ENCODE measurements around the gene COL18A1. TPM values are rescaled to one million over a fixed set of nuclear protein-coding genes. Genes with fewer than 3 reads are reported as not detected.

The COL18A1 gene
- total and polyA plus RNA-seq, 2 donors from 2014 or later, result 150 to 316 TPM

DNA sequence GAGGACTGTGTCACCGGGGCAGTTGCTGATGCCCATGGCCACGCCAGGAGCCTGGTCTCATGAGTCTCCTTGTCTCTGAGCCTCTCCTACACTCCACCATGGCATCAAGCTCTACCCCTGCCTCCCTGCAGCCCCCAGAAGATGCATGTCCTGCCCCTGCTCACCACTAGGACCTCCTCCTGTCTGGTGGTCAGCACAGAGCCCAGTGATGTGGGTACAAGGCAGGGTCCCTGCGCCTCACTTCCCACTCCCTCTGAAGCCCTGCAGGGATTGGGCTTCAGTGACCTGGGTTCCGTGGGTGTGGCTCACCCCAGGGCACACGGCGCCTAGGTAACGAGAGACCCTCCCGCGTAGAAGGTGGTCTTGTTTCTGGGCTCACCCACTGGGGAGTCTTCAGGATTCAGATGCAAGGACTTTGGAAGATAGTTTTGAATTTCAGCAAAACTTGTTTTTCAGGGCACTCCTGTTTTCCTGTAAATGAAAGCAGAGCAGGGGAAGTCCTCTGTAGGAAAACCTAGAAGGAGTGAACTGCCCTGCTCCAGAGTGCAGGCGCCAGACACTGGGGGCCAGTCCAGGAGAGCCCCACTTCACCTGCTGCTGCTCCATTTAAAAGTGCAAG lies 2.8 kb downstream of the COL18A1 start:
- H3K9ac ChIP-seq (ENCODE audit: low read length in 3 of 3), result peak overlapping the region in 1 of 3 donors; percentile 82
- FAIRE-seq (no peak), DNase-seq (peak in 2 of 5 donors; percentile 61 to 64)
- H3K9me3 ChIP-seq (ENCODE audit: control insufficient read depth in 2 of 3, insufficient read depth in 1 of 3, low read length in 3 of 3), result no peaks in the 10 kb centered on the region
- no peaks in the 10 kb centered on the region for H3K36me3 ChIP-seq (ENCODE audit: control insufficient read depth in 2 of 3, insufficient read depth in 3 of 3, low read length in 3 of 3)
- peaks cover 0 to 53% (median 44%) of the 10 kb centered on the region in 3 donors for H3K4me1 ChIP-seq (ENCODE audit: control insufficient read depth in 2 of 3, insufficient read depth in 2 of 3, low read depth in 1 of 3, low read length in 3 of 3)
- TF ChIP-seq, protein P1, sequence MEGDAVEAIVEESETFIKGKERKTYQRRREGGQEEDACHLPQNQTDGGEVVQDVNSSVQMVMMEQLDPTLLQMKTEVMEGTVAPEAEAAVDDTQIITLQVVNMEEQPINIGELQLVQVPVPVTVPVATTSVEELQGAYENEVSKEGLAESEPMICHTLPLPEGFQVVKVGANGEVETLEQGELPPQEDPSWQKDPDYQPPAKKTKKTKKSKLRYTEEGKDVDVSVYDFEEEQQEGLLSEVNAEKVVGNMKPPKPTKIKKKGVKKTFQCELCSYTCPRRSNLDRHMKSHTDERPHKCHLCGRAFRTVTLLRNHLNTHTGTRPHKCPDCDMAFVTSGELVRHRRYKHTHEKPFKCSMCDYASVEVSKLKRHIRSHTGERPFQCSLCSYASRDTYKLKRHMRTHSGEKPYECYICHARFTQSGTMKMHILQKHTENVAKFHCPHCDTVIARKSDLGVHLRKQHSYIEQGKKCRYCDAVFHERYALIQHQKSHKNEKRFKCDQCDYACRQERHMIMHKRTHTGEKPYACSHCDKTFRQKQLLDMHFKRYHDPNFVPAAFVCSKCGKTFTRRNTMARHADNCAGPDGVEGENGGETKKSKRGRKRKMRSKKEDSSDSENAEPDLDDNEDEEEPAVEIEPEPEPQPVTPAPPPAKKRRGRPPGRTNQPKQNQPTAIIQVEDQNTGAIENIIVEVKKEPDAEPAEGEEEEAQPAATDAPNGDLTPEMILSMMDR (IDR thresholded peaks at IDR 0.05; ENCODE audit: borderline replicate concordance, extremely low read depth, insufficient read depth), result no peak
- H3K27me3 ChIP-seq (ENCODE audit: control insufficient read depth, insufficient read depth, low read length), result no peaks in the 10 kb centered on the region
- intact Hi-C loops (cut with DNase I), result no loop called here
- H3K27ac ChIP-seq (ENCODE audit: low read depth in 2 of 2, low read length in 2 of 2), result peak overlapping the region; percentile 40 to 95
- H3K4me3 ChIP-seq (ENCODE audit: low read length in 3 of 3), result peak overlapping the region in 1 of 3 donors; percentile 67

DNA sequence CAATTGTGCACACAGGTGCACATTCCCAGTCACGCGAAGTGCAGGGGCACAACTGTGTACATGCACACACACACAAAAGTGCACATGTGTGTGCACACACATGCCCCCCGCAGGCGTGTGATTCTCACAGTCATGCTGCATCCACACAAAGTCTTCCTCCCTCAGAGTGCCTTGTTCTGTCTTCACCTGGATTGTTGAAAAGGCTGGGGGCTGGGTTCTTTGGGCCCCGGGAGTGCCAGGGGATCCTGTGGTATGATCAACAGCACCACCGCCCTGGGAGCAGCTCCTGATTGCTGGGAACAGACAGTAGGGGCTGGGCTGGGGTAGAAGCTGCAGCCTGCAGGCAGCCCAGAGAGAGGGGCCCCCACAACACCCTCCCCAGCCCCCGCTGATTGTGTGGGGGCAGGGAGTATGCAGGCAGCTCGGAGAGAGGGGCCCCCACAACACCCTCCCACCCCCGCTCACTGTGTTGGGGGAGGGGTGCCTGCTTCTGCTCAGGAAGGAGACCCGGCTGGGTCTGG lies 3.4 kb downstream of the COL18A1 start:
- Histone ChIP-seq H3K27ac (ENCODE audit: low read depth in 2 of 2, low read length in 2 of 2) (peak overlapping the region in 1 of 2 donors; percentile 87), H3K9ac (ENCODE audit: low read length in 3 of 3) (no peak overlapping the region), H3K4me3 (ENCODE audit: low read length in 3 of 3) (no peak overlapping the region), H3K4me1 (ENCODE audit: control insufficient read depth in 2 of 3, insufficient read depth in 2 of 3, low read depth in 1 of 3, low read length in 3 of 3) (peaks cover 0 to 58% (median 48%) of the 10 kb centered on the region in 3 donors), H3K36me3 (ENCODE audit: control insufficient read depth in 2 of 3, insufficient read depth in 3 of 3, low read length in 3 of 3) (no peaks in the 10 kb centered on the region), H3K27me3 (ENCODE audit: control insufficient read depth, insufficient read depth, low read length) (no peaks in the 10 kb centered on the region), H3K9me3 (ENCODE audit: control insufficient read depth in 2 of 3, insufficient read depth in 1 of 3, low read length in 3 of 3) (no peaks in the 10 kb centered on the region)
- FAIRE-seq (no peak), DNase-seq (peak in 2 of 5 donors; percentile 46 to 71)
- intact Hi-C loops (cut with DNase I), result no loop called here
- TF ChIP-seq, protein P1 (IDR thresholded peaks at IDR 0.05; ENCODE audit: borderline replicate concordance, extremely low read depth, insufficient read depth), result no peak

DNA sequence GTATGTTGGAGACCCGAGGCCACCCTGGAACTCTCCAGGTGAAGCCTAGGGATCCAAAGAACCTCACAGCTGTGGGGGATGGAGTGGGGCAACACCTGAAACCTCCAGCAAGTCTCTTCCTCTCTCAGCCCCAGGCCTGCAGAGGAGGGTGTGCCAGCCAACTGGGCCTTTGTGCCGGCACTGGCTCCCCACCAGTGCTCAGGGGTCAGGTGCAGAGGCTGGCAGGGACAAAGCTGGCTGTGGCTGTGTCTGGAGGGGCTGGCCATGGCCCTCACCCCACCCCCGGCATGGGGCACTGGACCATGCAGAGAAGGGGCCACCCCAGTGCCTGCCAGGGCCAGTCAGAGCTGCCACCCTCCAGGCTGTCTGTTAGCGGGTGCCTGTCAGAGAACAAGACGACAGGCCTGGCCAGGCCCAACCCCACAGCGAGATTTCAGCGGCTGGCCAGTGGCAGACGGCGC lies 3.9 kb downstream of the COL18A1 start:
- Histone ChIP-seq H3K9me3 (ENCODE audit: control insufficient read depth in 2 of 3, insufficient read depth in 1 of 3, low read length in 3 of 3) (no peaks in the 10 kb centered on the region), H3K27ac (ENCODE audit: low read depth in 2 of 2, low read length in 2 of 2) (peak overlapping the region; percentile 71 to 87), H3K4me3 (ENCODE audit: low read length in 3 of 3) (peak overlapping the region in 1 of 3 donors; percentile 32), H3K27me3 (ENCODE audit: control insufficient read depth, insufficient read depth, low read length) (no peaks in the 10 kb centered on the region), H3K9ac (ENCODE audit: low read length in 3 of 3) (peak overlapping the region in 1 of 3 donors; percentile 52), H3K4me1 (ENCODE audit: control insufficient read depth in 2 of 3, insufficient read depth in 2 of 3, low read depth in 1 of 3, low read length in 3 of 3) (peaks cover 0 to 63% (median 53%) of the 10 kb centered on the region in 3 donors), H3K36me3 (ENCODE audit: control insufficient read depth in 2 of 3, insufficient read depth in 3 of 3, low read length in 3 of 3) (no peaks in the 10 kb centered on the region)
- FAIRE-seq, result no peak
- TF ChIP-seq, protein P1 (IDR thresholded peaks at IDR 0.05; ENCODE audit: borderline replicate concordance, extremely low read depth, insufficient read depth), result no peak
- DNase-seq, result peak in 3 of 5 donors; percentile 23 to 80 (median 75)
- intact Hi-C loops (cut with DNase I), result no loop called here

Data from kidney (tissue), 14 donors.